ENCODE measurements around the gene OR52W1.

Gene OR52W1, protein sequence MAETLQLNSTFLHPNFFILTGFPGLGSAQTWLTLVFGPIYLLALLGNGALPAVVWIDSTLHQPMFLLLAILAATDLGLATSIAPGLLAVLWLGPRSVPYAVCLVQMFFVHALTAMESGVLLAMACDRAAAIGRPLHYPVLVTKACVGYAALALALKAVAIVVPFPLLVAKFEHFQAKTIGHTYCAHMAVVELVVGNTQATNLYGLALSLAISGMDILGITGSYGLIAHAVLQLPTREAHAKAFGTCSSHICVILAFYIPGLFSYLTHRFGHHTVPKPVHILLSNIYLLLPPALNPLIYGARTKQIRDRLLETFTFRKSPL

DNA sequence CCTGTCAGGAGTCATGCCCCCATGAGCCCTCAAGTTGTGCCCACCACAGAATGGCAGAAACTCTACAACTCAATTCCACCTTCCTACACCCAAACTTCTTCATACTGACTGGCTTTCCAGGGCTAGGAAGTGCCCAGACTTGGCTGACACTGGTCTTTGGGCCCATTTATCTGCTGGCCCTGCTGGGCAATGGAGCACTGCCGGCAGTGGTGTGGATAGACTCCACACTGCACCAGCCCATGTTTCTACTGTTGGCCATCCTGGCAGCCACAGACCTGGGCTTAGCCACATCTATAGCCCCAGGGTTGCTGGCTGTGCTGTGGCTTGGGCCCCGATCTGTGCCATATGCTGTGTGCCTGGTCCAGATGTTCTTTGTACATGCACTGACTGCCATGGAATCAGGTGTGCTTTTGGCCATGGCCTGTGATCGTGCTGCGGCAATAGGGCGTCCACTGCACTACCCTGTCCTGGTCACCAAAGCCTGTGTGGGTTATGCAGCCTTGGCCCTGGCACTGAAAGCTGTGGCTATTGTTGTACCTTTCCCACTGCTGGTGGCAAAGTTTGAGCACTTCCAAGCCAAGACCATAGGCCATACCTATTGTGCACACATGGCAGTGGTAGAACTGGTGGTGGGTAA lies at the start of gene OR52W1:
TSS of gene OR52W1 (plus strand) at position 51 of the 637 bp plus-strand sequence. CDS start at position 51, 0 bp downstream.
- H3K4me3 ChIP-seq (ENCODE audit: low read depth, low read length) = no peak within 1 kb of the TSS
- TF ChIP-seq, protein P1, sequence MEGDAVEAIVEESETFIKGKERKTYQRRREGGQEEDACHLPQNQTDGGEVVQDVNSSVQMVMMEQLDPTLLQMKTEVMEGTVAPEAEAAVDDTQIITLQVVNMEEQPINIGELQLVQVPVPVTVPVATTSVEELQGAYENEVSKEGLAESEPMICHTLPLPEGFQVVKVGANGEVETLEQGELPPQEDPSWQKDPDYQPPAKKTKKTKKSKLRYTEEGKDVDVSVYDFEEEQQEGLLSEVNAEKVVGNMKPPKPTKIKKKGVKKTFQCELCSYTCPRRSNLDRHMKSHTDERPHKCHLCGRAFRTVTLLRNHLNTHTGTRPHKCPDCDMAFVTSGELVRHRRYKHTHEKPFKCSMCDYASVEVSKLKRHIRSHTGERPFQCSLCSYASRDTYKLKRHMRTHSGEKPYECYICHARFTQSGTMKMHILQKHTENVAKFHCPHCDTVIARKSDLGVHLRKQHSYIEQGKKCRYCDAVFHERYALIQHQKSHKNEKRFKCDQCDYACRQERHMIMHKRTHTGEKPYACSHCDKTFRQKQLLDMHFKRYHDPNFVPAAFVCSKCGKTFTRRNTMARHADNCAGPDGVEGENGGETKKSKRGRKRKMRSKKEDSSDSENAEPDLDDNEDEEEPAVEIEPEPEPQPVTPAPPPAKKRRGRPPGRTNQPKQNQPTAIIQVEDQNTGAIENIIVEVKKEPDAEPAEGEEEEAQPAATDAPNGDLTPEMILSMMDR (IDR thresholded peaks at IDR 0.05) = no peak
- H3K27me3 ChIP-seq (ENCODE audit: control insufficient read depth, insufficient read depth, low read length) = no peaks in the 10 kb centered on the region
- no peak within 1 kb of the TSS for H3K9ac ChIP-seq
- H3K4me2 ChIP-seq (ENCODE audit: low read length) = no peak within 1 kb of the TSS
- no peaks in the 10 kb centered on the region for H3K79me2 ChIP-seq
- no peaks in the 10 kb centered on the region for H3K4me1 ChIP-seq
- H3K9me3 ChIP-seq (ENCODE audit: control insufficient read depth, low read length) = no peaks in the 10 kb centered on the region
- H3K27ac ChIP-seq = no peak within 1 kb of the TSS
- H3K36me3 ChIP-seq (ENCODE audit: control insufficient read depth, insufficient read depth, low read length) = no peaks in the 10 kb centered on the region
- H2AFZ ChIP-seq = no peak within 1 kb of the TSS

GRCh38 chr11:6151117-6151516 lies 47.9 kb upstream of the OR52W1 start:
- Histone ChIP-seq H3K4me1 (no peaks in the 10 kb centered on the region), H3K9me3 (ENCODE audit: control insufficient read depth, low read length) (no peaks in the 10 kb centered on the region), H3K36me3 (ENCODE audit: control insufficient read depth, insufficient read depth, low read length) (no peaks in the 10 kb centered on the region), H3K9ac (no peak overlapping the region), H3K79me2 (no peaks in the 10 kb centered on the region), H3K27ac (no peak overlapping the region), H2AFZ (no peak overlapping the region), H3K4me2 (ENCODE audit: low read length) (no peak overlapping the region), H3K4me3 (ENCODE audit: low read depth, low read length) (no peak overlapping the region), H3K27me3 (ENCODE audit: control insufficient read depth, insufficient read depth, low read length) (no peaks in the 10 kb centered on the region)
- TF ChIP-seq, protein P1 (IDR thresholded peaks at IDR 0.05) = no peak

- H2AFZ ChIP-seq = no peak overlapping the region
- no peaks in the 10 kb centered on the region for H3K36me3 ChIP-seq (ENCODE audit: control insufficient read depth, insufficient read depth, low read length)
- H3K4me2 ChIP-seq (ENCODE audit: low read length) = no peak overlapping the region
- H3K27ac ChIP-seq = no peak overlapping the region
- no peaks in the 10 kb centered on the region for H3K79me2 ChIP-seq
- no peak overlapping the region for H3K9ac ChIP-seq
- H3K27me3 ChIP-seq (ENCODE audit: control insufficient read depth, insufficient read depth, low read length) = no peaks in the 10 kb centered on the region
- H3K4me1 ChIP-seq = no peaks in the 10 kb centered on the region
- TF ChIP-seq, protein P1 (IDR thresholded peaks at IDR 0.05) = no peak
- no peaks in the 10 kb centered on the region for H3K9me3 ChIP-seq (ENCODE audit: control insufficient read depth, low read length)
- no peak overlapping the region for H3K4me3 ChIP-seq (ENCODE audit: low read depth, low read length)
These were observed 46.9 kb upstream of the OR52W1 start for GRCh38 chr11:6152126-6152525.

GRCh38 chr11:6156628-6157359 lies 42.2 kb upstream of the OR52W1 start:
- Histone ChIP-seq H3K9me3 (ENCODE audit: control insufficient read depth, low read length) (no peaks in the 10 kb centered on the region), H3K79me2 (no peaks in the 10 kb centered on the region), H3K4me1 (no peaks in the 10 kb centered on the region), H3K4me3 (ENCODE audit: low read depth, low read length) (no peak overlapping the region), H3K27me3 (ENCODE audit: control insufficient read depth, insufficient read depth, low read length) (no peaks in the 10 kb centered on the region), H2AFZ (no peak overlapping the region), H3K9ac (no peak overlapping the region), H3K27ac (no peak overlapping the region), H3K4me2 (ENCODE audit: low read length) (no peak overlapping the region), H3K36me3 (ENCODE audit: control insufficient read depth, insufficient read depth, low read length) (no peaks in the 10 kb centered on the region)
- TF ChIP-seq, protein P1 (IDR thresholded peaks at IDR 0.05) = no peak
